IPS-NIHi11 (cell line): Measurements from ENCODE around the gene AOAH.
"Not testable (repeated sequence)": the region's sequence is repeated elsewhere in the genome, so short reads cannot be mapped to it uniquely, and the experiment has no call there.

Experiments used
- DNase-seq: peaks from one replicate; pipeline ENCODE4 v3.0.0; 2012; ENCODE audit warnings: mixed read lengths, low spot score

AOAH gene

DNA sequence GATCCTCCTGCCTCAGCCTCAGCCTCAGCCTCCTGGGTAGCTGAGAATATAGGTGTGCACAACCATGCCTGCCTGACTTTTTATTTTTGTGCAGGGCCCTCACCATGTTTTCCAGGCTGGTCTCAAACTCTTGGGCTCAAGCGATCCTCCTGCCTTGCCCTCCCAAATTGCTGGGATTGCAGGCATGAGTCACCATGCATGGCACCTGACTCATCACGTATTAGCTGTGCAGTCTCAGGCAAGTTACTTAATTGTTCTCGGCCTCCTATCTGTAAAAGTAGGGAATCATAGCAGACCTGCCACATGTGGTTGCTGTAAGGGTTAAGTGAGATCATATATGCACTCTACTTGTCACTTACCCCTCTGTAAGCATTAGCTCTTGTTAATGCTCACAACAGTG is 217.5 kb downstream of the AOAH start:
- no peak for DNase-seq

DNA sequence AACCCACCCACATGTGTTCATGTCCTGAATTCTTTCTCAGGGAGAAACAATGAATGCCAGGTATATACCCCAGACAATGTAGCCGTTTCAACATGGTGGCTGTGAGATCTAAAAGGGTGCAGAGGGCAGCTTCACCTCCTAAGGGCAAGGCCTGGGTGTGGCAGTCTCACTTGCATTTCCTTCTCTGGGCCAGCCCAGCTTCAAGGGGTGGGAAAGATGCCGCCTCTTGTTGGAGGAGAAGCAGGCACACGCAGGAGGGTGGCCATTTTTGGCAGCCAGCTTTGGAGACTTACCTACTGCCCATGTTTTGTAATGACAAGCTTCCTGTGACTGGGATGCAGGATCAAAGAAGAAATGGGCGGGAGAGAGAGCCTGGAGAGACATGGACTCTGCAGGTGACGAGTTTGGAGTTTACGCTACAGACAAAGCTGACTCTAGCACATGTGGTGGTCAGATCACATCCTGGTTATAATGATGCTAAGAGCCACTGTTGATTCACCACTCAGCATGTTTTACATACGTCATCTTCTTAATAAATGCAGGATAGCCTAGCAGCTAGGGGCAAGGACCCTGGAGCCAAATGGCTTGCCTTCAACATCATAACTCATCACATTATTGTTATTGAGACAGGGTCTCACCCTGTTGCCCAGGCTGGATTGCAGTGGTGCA is 218.0 kb downstream of the AOAH start:
- no peak for DNase-seq

DNA sequence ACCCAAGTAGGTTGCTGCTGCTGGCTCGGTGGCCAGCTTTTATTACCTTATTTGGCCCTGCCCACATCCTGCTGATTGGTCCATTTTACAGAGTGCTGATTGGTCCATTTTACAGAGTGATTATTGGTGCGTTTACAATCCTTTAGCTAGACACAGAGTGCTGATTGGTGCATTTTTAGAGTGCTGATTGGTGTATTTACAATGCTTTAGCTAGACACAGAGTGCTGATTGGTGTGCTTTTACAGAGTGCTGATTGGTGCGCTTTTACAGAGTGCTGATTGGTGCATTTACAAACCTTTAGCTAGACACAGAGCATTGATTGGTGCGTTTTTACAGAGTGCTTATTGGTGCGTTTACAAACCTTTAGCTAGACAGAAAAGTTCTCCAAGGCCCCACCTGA is 219.7 kb downstream of the AOAH start:
- not testable (repeated sequence) for DNase-seq

DNA sequence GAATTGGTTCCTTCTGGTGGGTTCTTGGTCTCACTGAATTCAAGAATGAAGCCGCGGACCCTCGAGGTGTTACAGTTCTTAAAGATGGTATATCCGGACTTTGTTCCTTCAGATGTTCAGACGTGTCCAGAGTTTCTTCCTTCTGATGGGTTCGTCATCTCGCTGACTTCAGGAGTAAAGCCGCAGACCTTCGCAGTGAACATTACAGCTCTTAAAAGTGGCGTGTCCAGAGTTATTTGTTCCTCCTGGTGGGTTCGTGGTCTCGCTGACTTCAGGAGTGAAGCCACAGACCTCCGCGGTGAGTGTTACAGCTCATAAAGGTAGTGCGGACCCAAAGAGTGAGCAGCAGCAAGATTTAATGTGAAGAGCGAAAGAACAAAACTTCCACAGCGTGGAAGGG is 220.1 kb downstream of the AOAH start:
- DNase-seq, result not testable (repeated sequence)

DNA sequence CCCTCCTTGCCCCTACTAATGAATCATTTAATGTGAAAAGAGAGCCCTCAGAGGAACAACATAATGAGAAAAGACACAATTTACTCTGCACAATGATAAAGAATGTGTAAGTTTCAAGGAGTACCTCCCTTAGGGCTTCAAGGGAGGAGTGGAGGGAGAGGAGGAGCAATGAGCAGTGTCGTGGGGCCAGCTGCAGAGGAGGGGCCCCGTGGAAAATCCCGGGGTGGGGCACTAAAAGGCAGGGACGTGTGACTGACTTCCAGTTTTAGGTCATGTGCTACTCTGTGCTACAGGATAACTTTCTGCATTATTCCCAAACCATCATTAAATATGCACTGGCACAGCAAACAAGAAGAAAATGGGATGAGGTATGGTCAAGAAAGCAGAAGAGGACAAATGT is 226.5 kb downstream of the AOAH start:
- no peak for DNase-seq

DNA sequence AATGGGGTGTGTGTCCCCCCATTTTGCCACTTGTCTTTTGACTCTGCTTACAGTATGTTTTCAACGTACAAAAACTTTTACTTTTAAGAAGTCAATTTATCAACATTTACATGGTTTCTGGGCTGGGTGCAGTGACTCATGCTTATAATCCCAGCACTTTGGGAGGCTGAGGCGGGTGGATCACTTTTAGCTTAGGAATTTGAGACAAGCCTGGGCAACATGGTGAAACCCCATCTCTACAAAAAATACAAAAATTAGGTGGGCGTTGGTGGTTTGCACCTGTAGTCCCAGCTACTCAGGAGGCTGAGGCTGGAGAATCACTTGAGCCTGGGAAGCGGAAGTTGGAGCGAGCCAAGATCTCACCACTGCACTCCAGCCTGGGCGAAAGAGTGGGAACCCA is 227.1 kb downstream of the AOAH start:
- DNase-seq, result not testable (repeated sequence)

DNA sequence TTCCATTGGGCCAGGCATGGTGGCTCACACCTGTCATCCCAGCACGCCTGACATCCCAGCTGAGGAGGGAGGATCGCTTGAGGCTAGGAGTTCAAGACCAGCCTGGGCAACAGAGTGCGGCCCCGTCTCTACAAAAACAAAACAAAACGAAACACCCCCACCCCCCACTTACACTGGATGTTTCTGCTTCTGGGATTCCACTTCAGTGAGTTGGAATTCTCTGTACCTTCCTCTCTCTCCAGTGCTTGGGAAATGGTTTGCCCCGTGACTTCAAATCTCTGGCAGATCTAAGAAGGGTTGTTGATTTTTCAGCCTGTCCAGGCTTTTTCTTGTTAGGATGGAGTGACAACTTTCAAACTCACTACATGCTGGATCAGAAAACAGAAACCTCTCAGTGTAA is 227.7 kb downstream of the AOAH start:
- no peak for DNase-seq

DNA sequence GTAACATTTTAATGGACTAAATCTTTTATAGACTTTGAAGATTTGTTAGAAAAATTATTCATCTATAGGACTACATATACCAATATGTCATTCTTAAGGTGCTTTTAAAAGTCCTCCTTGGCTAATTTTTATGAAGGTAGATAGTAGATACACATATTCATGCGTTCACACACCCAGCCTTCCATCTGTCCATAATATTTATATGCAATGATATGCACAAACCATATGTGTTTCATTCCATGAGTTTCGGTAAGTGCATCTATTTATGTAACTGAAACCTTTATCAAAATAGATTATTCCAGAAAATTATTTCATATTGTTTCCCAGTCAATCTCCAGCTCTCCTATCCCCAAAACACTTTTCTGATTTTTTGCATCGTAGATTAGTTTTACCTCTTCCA is 233.0 kb downstream of the AOAH start:
- no peak for DNase-seq

DNA sequence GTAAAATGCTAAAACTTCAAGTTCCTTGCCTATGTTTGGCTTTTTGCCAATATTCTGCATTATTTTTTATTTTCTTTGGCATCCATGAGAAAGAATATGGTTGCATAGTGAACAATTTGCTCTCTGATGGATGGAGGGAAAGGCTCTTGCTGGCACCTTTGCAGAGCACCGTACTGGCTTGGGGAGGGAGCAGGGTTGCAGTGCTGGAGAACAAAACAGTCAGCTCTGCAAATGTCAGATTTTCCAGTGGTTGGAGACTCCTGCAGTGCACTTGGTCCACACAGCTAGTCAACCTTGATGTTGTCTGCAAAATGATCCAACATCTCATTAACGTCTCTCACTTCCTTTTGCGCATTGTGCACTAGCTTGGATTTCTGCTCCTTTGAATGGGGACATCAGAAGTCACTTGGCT is 233.9 kb downstream of the AOAH start:
- no peak for DNase-seq

DNA sequence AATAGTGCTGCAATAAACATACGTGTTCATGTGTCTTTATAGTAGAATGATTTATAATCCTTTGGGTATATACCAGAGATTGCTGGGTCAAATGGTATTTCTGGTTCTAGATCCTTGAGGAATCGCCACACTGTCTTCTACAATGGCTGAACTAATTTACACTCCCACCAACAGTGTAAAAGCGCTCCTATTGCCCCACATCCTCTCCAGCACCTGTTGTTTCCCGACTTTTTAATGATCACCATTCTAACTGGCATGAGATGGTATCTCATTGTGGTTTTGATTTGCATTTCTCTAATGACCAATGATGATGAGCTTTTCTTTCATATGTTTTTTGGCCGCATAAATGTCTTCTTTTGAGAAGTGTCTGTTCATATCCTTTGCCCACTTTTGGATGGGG is 235.6 kb downstream of the AOAH start:
- DNase-seq, result not testable (repeated sequence)

DNA sequence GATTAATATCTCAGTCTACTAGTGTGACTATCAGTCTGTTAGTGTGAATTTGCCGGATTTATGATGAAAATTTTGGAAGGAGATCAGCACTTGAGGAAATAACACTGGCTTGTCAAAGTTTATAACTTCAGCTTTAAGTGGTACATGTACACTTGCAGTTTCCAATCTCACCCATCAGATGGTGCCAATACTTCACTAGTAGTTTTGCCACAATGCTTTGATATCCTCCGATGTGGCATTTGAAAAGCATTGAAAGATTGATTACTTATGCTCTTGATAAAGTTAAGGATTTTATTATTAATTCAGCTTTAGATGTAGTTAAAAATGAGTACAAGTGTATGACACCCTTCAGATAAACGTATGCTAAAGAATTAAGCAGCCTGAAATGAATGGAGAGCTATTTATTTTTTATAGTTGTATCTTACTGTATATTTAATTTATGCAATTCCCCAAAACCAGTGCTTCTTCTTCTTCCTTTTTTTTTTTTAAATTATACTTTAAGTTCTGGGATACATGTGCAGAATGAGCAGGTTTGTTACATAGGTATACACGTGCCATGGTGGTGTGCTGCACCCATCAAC is 236.4 kb downstream of the AOAH start:
- peak; percentile 44 for DNase-seq

DNA sequence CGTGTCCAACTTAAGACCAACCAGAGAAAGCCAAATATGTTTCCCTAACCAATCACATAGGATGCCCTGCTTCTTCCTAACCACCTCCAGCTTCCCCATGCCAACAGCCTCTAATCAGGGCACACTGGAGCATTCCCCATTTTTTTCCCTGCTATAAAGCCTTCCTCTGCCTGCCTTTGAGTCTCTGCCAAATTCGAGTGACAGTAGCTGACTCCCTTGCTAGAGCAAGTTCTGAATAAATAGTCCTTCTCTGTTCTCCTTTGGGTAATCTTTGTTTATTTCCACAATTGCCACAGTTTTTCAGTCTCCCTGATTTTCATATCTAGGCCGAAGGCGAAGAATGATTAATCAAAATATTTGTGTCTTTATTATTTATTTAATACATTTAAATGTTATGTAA is 238.0 kb downstream of the AOAH start:
- no peak for DNase-seq

DNA sequence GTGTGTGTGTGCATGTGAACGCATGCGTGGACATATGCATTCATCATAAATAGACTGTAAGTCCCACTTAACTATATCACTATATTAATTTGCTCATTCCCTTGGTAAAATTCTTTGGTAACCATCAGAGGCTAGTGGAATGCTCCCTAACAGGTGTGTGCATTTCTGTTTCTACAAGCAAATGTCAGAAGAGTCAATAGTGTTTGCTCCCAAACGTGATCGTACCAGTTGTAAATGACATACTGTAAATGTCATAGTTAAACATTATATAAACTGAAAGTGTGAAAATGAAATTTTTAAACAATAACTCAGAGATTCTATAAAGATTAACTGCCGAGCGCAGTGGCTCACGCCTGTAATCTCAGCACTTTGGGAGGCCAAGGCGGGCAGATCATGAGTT is 240.0 kb downstream of the AOAH start:
- no peak for DNase-seq

DNA sequence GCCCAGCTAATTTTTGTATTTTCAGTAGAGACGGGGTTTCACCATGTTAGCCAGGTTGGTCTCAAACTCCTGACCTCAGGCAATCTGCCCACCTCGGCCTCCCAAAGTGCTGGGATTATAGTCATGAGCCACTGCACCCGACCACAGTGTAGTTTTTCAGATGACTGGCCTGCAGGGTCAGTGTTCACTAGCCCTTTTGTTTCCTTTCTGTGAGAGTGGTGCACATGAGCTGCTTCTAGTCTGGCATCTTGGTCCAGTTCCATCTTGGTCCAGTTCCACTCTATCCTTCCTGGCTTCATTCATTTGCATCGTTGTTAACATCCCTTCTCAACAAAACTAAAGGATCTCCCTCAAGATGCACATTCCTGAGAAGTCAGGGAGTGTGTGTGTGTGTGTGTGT is 240.4 kb downstream of the AOAH start:
- not testable (repeated sequence) for DNase-seq

DNA sequence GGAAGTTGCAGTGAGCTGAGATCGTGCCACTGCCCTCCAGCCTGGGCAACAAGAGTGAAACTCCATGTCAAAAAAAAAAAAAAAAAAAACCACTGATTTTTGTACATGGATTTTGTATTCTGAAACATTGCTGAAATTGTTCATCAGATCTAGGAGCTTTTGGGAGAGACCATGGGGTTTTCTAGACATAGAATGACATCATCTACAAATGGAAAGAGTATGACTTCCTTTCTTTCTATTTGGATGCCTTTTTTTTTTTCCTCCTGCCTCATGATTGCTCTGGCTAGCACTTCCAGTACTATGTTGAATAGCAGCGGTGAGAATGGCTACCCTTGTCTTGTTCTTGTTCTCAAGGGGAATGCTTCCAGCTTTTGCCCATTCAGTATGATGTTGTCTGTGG is 245.5 kb downstream of the AOAH start:
- DNase-seq, result no peak

DNA sequence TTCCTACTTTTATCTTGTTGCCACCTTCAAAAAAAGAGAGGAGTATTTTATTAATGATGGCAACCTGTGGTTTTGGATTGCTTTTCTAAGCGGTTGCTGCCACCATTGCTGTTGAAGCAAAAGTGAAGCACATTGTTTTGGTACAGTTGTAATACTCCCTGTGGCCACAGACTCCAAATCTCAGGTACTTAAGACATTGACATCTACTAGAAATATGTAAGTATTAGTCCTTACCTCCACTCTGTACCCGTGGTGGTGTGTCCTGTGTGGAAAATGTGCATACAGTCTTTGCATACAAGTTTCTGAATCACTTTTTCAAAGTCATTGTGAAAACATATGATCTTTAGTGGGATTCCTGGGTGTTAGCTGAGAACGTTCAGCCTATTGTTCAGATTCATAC is 248.9 kb downstream of the AOAH start:
- DNase-seq, result no peak

DNA sequence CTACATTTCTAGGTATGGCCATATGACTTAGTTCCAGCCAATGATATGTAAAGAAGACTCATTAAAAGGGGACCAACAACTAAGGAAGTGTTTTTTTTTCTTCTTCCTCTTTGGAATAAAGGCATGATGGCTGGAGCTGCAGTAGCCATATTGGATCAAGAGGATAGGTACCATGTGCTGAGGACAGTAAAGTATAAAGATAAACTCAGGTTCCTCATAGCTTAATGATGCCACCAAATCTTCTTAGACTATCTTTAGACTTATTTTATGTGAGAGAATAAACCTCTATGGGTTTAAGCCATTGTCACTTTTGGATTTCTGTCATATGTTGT is 249.3 kb downstream of the AOAH start:
- no peak for DNase-seq

DNA sequence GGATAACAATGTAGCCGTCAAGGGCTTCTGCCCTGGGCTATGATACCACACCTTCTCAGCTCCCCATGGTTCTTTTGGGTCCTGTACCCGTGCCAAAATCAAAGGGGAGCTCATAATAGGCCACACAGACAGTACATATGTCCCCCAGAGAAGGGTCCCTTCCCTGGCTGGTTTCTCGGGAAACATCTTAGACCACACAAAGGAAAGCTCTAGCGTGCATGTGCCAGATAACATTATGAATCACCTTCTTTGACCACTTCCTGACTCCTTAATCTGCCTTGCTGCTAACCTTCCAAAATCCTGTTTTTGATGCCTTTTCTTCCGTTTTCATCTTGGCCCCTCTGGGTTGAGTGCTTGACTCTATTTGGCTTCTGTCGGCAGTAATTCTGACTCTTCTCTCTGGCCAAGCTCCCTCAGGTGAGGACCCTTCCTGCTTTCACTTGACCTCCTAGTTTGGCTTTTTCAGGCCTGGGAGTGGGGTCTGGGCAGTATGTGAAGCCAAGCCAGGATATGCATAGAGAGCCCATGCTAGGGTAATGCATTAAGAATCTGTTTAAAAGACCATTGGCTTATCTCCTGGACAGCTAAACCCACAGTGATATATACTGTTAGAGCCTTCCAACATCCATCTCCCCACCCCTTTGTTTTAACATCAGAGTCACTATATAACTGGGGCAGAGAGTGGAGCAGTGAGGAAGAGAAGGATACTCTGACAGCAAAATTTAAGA is 249.8 kb downstream of the AOAH start:
- DNase-seq, result no peak

DNA sequence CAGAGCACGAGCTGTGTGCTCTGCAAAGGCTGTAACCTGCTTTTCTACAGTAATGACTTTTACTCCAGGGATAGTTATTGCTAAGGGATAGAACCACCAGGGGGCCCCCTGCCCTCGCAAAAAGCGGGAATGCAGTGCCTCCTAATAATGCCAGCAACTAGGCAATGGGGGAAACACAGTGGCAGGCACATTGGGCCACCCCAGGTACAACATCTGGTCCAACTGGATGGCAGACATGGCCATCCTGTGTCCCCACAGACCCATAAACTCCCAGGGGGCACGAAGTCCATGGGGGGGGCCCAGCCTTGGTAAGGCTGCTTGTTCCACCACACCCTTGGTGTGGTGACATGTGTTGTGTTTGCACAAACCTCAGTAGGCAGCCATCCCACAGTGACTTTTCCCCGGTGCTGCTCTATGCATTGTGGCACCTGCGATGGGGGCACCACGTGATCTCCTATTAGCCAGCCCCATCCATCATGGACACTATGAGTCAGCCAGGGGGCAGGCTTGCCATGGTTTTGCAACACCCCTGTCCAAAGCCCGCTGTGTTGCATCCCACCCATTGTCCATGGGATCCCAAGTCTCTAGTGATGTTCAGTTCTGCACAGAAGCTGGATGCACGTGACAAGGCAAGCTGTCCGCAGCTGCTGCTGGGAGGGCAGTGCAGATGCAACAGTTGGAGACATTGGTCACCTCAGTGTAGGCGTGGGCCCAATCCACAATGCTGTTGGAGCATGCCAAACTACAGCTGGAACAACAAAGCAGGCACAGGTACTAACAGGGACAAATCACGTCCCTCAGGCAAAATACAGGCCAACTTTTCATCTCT is 250.6 kb downstream of the AOAH start:
- peak; percentile 72 for DNase-seq

DNA sequence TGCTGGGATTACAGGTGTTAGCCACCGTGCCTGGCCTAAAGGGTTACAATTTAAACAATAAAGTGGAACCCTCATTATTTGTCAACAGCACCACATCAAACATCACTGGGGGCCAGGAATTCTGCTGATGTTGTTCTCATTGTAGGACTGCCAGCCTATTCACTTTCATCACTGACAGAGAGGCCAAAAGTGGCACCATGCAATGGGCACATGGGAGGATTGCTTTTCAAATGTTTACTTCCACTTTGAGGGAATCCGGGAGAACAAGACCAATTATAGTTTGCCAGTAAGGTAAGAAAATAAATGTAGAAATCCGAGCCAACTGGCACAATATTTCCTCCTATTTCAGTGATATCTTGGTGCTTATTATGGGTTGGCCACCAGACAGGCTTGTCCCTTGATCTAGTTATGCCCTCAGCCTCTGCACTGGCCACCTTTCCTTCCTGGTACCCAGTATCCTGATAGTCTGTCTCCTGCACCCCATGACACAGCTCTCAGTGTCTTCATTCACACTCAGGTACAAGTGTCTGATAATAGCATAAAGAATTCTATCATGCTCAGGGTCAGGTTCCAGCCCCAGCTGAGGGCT is 252.1 kb downstream of the AOAH start:
- DNase-seq, result no peak

DNA sequence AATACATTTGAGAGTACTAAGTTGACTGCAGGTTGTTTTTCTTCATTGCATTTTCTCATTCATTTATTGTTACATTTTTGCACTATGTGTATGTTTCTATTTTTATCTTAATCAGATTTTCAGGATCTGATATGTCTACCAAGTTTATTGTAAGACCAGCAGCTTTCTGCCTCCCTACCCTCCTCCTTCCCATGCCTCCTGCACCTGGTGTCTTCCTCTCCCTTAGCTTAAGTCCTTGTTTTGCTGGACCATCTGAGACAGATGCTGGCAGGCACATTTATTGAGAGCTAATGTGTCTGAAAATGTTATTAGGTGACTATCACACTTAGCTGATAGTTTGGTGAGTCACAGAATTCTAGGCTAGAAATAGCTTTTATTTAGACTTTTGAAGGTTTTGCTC is 255.1 kb downstream of the AOAH start:
- DNase-seq, result no peak

DNA sequence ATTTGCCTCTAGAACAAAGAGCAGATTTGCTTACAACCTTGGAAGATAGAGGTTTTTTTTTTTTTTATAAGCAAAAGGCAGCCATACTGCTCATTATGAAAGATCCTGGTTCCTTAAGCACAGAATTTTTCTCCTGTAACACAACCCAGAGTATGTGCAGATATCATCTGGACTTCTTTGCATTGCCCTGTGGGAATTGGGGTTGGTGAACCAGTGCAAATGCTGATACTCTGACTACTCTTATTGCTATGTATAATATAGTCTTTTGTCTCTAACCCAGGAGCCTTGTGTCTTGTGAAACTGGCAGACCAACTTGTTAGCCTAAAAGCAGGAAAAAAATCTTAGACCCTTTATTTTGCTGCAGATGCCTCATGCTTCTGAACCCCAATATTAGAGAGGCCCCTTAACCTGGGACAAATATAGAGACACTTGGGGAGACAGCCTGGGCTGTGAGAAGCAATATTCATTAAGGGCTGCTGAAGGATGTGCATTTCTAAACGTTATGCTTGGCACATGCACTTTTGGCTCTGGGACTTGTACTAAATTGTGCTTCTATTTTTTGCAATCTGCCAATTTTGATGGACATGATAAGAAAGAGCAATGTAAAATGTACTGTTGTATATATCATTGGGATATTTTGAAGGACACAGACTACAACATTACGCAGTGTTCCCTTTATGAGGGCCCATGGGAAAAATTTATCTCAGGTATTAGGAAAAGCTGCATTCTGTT is 255.8 kb downstream of the AOAH start:
- no peak for DNase-seq
